ENCODE data around the gene HSDL1.

The HSDL1 gene

GRCh38 chr16:84180519-84181140, 35.7 kb upstream of the HSDL1 start:
- ATAC-seq (ENCODE audit: low read depth) = no peak
- peaks cover 14% of the 10 kb centered on the region for H3K36me3 Mint-ChIP-seq
- H3K4me1 Mint-ChIP-seq = peaks cover 10% of the 10 kb centered on the region
- H3K27ac Mint-ChIP-seq = no peak overlapping the region
- no peak overlapping the region for H3K4me3 Mint-ChIP-seq
- no peak for DNase-seq (ENCODE audit: low spot score in 2 of 2)
- H3K27me3 Mint-ChIP-seq = no peaks in the 10 kb centered on the region
- H3K9me3 Mint-ChIP-seq = no peaks in the 10 kb centered on the region

- no peak for DNase-seq (ENCODE audit: low spot score in 2 of 2)
- H3K27ac Mint-ChIP-seq = no peak overlapping the region
- H3K27me3 Mint-ChIP-seq = no peaks in the 10 kb centered on the region
- H3K4me3 Mint-ChIP-seq = no peak overlapping the region
- H3K36me3 Mint-ChIP-seq = peaks cover 10% of the 10 kb centered on the region
- no peak for ATAC-seq (ENCODE audit: low read depth)
- H3K9me3 Mint-ChIP-seq = no peaks in the 10 kb centered on the region
- H3K4me1 Mint-ChIP-seq = peaks cover 10% of the 10 kb centered on the region
These were observed 34.8 kb upstream of the HSDL1 start for GRCh38 chr16:84179612-84180320.

GRCh38 chr16:84178892-84179611, 34.1 kb upstream of the HSDL1 start:
- peaks cover 7% of the 10 kb centered on the region for H3K36me3 Mint-ChIP-seq
- no peak overlapping the region for H3K4me3 Mint-ChIP-seq
- H3K9me3 Mint-ChIP-seq = no peaks in the 10 kb centered on the region
- no peak overlapping the region for H3K27ac Mint-ChIP-seq
- DNase-seq (ENCODE audit: low spot score in 2 of 2) (no peak), ATAC-seq (ENCODE audit: low read depth) (no peak)
- peaks cover 5% of the 10 kb centered on the region for H3K4me1 Mint-ChIP-seq
- no peaks in the 10 kb centered on the region for H3K27me3 Mint-ChIP-seq

GRCh38 chr16:84178146-84178765, 33.3 kb upstream of the HSDL1 start:
- Mint-ChIP-seq H3K4me1 (peaks cover 5% of the 10 kb centered on the region), H3K27me3 (no peaks in the 10 kb centered on the region), H3K27ac (no peak overlapping the region), H3K36me3 (peaks cover 5% of the 10 kb centered on the region), H3K9me3 (no peaks in the 10 kb centered on the region), H3K4me3 (no peak overlapping the region)
- DNase-seq (ENCODE audit: low spot score in 2 of 2) (no peak), ATAC-seq (ENCODE audit: low read depth) (no peak)

GRCh38 chr16:84177741-84178073, 32.7 kb upstream of the HSDL1 start:
- H3K4me3 Mint-ChIP-seq = no peak overlapping the region
- peaks cover 1% of the 10 kb centered on the region for H3K36me3 Mint-ChIP-seq
- no peak for ATAC-seq (ENCODE audit: low read depth)

GRCh38 chr16:84176192-84177053, 31.4 kb upstream of the HSDL1 start:
- Mint-ChIP-seq H3K4me1 (peaks cover 5% of the 10 kb centered on the region), H3K36me3 (no peaks in the 10 kb centered on the region), H3K27ac (no peak overlapping the region), H3K27me3 (peaks cover 5% of the 10 kb centered on the region), H3K4me3 (no peak overlapping the region), H3K9me3 (no peaks in the 10 kb centered on the region)
- no peak for DNase-seq (ENCODE audit: low spot score in 2 of 2)
- ATAC-seq (ENCODE audit: low read depth) = no peak

More at GRCh38 chr16:84177741-84178073, 32.7 kb upstream of the HSDL1 start:
- peaks cover 2% of the 10 kb centered on the region for H3K27me3 Mint-ChIP-seq
- no peak for DNase-seq (ENCODE audit: low spot score in 2 of 2)
- H3K4me1 Mint-ChIP-seq = peaks cover 5% of the 10 kb centered on the region
- H3K27ac Mint-ChIP-seq = no peak overlapping the region
- no peaks in the 10 kb centered on the region for H3K9me3 Mint-ChIP-seq

- Mint-ChIP-seq H3K4me3 (no peak overlapping the region), H3K4me1 (peaks cover 5% of the 10 kb centered on the region), H3K27me3 (peaks cover 5% of the 10 kb centered on the region), H3K9me3 (no peaks in the 10 kb centered on the region), H3K27ac (peak overlapping the region; percentile 2), H3K36me3 (no peaks in the 10 kb centered on the region)
- DNase-seq (ENCODE audit: low spot score in 2 of 2) (peak; percentile 66 to 69), ATAC-seq (ENCODE audit: low read depth) (peak; percentile 97)
These were observed 30.5 kb upstream of the HSDL1 start for GRCh38 chr16:84175350-84176081.

GRCh38 chr16:84174396-84174795, 29.4 kb upstream of the HSDL1 start:
- ATAC-seq (ENCODE audit: low read depth) (no peak), DNase-seq (ENCODE audit: low spot score in 2 of 2) (no peak)
- Mint-ChIP-seq H3K27ac (no peak overlapping the region), H3K36me3 (no peaks in the 10 kb centered on the region), H3K4me1 (peaks cover 5% of the 10 kb centered on the region), H3K9me3 (no peaks in the 10 kb centered on the region), H3K27me3 (peaks cover 8% of the 10 kb centered on the region), H3K4me3 (no peak overlapping the region)

GRCh38 chr16:84169765-84170310, 24.9 kb upstream of the HSDL1 start:
- Mint-ChIP-seq H3K36me3 (peaks cover 1% of the 10 kb centered on the region), H3K4me1 (no peaks in the 10 kb centered on the region), H3K4me3 (no peak overlapping the region), H3K9me3 (no peaks in the 10 kb centered on the region), H3K27me3 (peaks cover 15% of the 10 kb centered on the region), H3K27ac (no peak overlapping the region)
- DNase-seq (ENCODE audit: low spot score in 2 of 2) = no peak
- ATAC-seq (ENCODE audit: low read depth) = no peak

GRCh38 chr16:84166796-84167695, 22.1 kb upstream of the HSDL1 start:
- ATAC-seq (ENCODE audit: low read depth) (no peak), DNase-seq (ENCODE audit: low spot score in 2 of 2) (no peak)
- peaks cover 1% of the 10 kb centered on the region for H3K36me3 Mint-ChIP-seq
- H3K4me3 Mint-ChIP-seq = no peak overlapping the region
- H3K27me3 Mint-ChIP-seq = peaks cover 12% of the 10 kb centered on the region
- H3K4me1 Mint-ChIP-seq = no peaks in the 10 kb centered on the region
- H3K27ac Mint-ChIP-seq = no peak overlapping the region
- H3K9me3 Mint-ChIP-seq = no peaks in the 10 kb centered on the region

- Mint-ChIP-seq H3K4me1 (no peaks in the 10 kb centered on the region), H3K27me3 (peaks cover 17% of the 10 kb centered on the region), H3K9me3 (no peaks in the 10 kb centered on the region), H3K27ac (no peak overlapping the region), H3K4me3 (no peak overlapping the region), H3K36me3 (peaks cover 1% of the 10 kb centered on the region)
- ATAC-seq (ENCODE audit: low read depth) (no peak), DNase-seq (ENCODE audit: low spot score in 2 of 2) (no peak)
These were observed 20.8 kb upstream of the HSDL1 start for GRCh38 chr16:84165746-84166145.

- H3K27ac Mint-ChIP-seq = no peak overlapping the region
- H3K4me1 Mint-ChIP-seq = no peaks in the 10 kb centered on the region
- H3K27me3 Mint-ChIP-seq = peaks cover 17% of the 10 kb centered on the region
These were observed 16.8 kb upstream of the HSDL1 start for GRCh38 chr16:84161801-84162200.

More at GRCh38 chr16:84161801-84162200, 16.8 kb upstream of the HSDL1 start:
- Mint-ChIP-seq H3K9me3 (no peaks in the 10 kb centered on the region), H3K4me3 (no peak overlapping the region), H3K36me3 (peaks cover 1% of the 10 kb centered on the region)
- ATAC-seq (ENCODE audit: low read depth) = no peak
- no peak for DNase-seq (ENCODE audit: low spot score in 2 of 2)
